H9 (cell line): ENCODE data around the gene APC. TPM values are rescaled to one million over a fixed set of nuclear protein-coding genes. Genes with fewer than 3 reads are reported as not detected.
A peak's percentile ranks its signal among the peaks of the same experiment; 100 is the strongest.

Experiments used
- DNase-seq: peaks from one replicate; pipeline ENCODE4 v3.0.0-alpha.2; 2017
- H2AFZ ChIP-seq: one replicate; pipeline ENCODE4 v1.6.1; 2013; ENCODE audit warnings: mild to moderate bottlenecking, low read length, control low read depth, moderate library complexity
- H2AK5ac ChIP-seq: 2 replicates; pipeline ENCODE4 v1.6.1; 2013; ENCODE audit warnings: low read length, control low read depth, mixed read lengths; ENCODE audit not compliant: insufficient read length
- H2BK120ac ChIP-seq: one replicate; pipeline ENCODE4 v1.6.1; 2013; ENCODE audit warnings: low read depth, mild to moderate bottlenecking, low read length, control low read depth, inconsistent platforms; ENCODE audit not compliant: poor library complexity, severe bottlenecking
- H2BK12ac ChIP-seq: 2 replicates; pipeline ENCODE4 v1.6.1; 2013; ENCODE audit warnings: low read length, control low read depth, mixed read lengths, low read depth; ENCODE audit not compliant: insufficient read length
- H2BK15ac ChIP-seq: 2 replicates; pipeline ENCODE4 v1.6.1; 2013; ENCODE audit warnings: low read depth, low read length, control low read depth
- H2BK20ac ChIP-seq: one replicate; pipeline ENCODE4 v1.6.1; 2013; ENCODE audit warnings: low read depth, mild to moderate bottlenecking, low read length, control low read depth, inconsistent platforms; ENCODE audit not compliant: poor library complexity, severe bottlenecking
- H2BK5ac ChIP-seq: 2 replicates; pipeline ENCODE4 v1.6.1; 2013; ENCODE audit warnings: low read length, control low read depth, mixed read lengths; ENCODE audit not compliant: insufficient read length
- H3K14ac ChIP-seq: 2 replicates; pipeline ENCODE4 v1.6.1; 2013; ENCODE audit warnings: low read length, control low read depth; ENCODE audit not compliant: insufficient read depth
- H3K18ac ChIP-seq: 2 replicates; pipeline ENCODE4 v1.6.1; 2013; ENCODE audit warnings: low read depth, mild to moderate bottlenecking, mixed read lengths, low read length, control low read depth; ENCODE audit not compliant: insufficient read length
- H3K23ac ChIP-seq: 2 replicates; pipeline ENCODE4 v1.6.1; 2013; ENCODE audit warnings: low read length, control low read depth, mixed read lengths, low read depth; ENCODE audit not compliant: insufficient read length
- H3K23me2 ChIP-seq: 2 replicates; pipeline ENCODE4 v1.6.1; 2013; ENCODE audit warnings: low read depth, mild to moderate bottlenecking, mixed read lengths, low read length, control low read depth; ENCODE audit not compliant: insufficient read length, poor library complexity, severe bottlenecking
- H3K27ac ChIP-seq: 2 replicates; pipeline ENCODE4 v1.5.1; 2013; ENCODE audit warnings: low read length, control low read depth, mixed read lengths, low read depth; ENCODE audit not compliant: insufficient read length
- H3K27me3 ChIP-seq: 2 replicates; pipeline ENCODE4 v1.6.1; 2013; ENCODE audit warnings: low read length, control low read depth, inconsistent platforms; ENCODE audit not compliant: insufficient read depth
- H3K4ac ChIP-seq: 2 replicates; pipeline ENCODE4 v1.6.1; 2013; ENCODE audit warnings: low read depth, mild to moderate bottlenecking, control low read depth, inconsistent platforms, low read length, moderate library complexity
- H3K4me1 ChIP-seq: 2 replicates; pipeline ENCODE4 v1.6.1; 2013; ENCODE audit warnings: low read length, control low read depth, inconsistent platforms; ENCODE audit not compliant: insufficient read depth
- H3K4me2 ChIP-seq: 2 replicates; pipeline ENCODE4 v1.6.1; 2013; ENCODE audit warnings: low read length, control low read depth, mixed read lengths; ENCODE audit not compliant: insufficient read length, insufficient read depth
- H3K56ac ChIP-seq: 2 replicates; pipeline ENCODE4 v1.6.1; 2013; ENCODE audit warnings: low read depth, mild to moderate bottlenecking, mixed read lengths, low read length, control low read depth; ENCODE audit not compliant: insufficient read length
- H3K79me1 ChIP-seq: 2 replicates; pipeline ENCODE4 v1.6.1; 2013; ENCODE audit warnings: low read depth, mild to moderate bottlenecking, moderate library complexity, low read length, control low read depth, inconsistent platforms; ENCODE audit not compliant: insufficient read depth, poor library complexity, severe bottlenecking
- H3K79me2 ChIP-seq: 2 replicates; pipeline ENCODE4 v1.6.1; 2013; ENCODE audit warnings: low read length, control low read depth, inconsistent platforms; ENCODE audit not compliant: insufficient read depth
- H3K9ac ChIP-seq: 2 replicates; pipeline ENCODE4 v1.6.1; 2013; ENCODE audit warnings: low read length, control low read depth, mixed read lengths; ENCODE audit not compliant: insufficient read length; ENCODE audit errors: extremely low read depth
- H3K9me3 ChIP-seq: one replicate; pipeline ENCODE4 v1.6.1; 2013; ENCODE audit warnings: low read depth, low read length, inconsistent platforms; ENCODE audit not compliant: control insufficient read depth
- H3T11ph ChIP-seq: one replicate; pipeline ENCODE4 v1.6.1; 2013; ENCODE audit warnings: mild to moderate bottlenecking, low read length, control low read depth, inconsistent platforms
- H4K20me1 ChIP-seq: one replicate; pipeline ENCODE4 v1.6.1; 2013; ENCODE audit not compliant: control insufficient read depth, insufficient read length, insufficient read depth
- H4K5ac ChIP-seq: 2 replicates; pipeline ENCODE4 v1.6.1; 2013; ENCODE audit warnings: low read depth, mild to moderate bottlenecking, mixed read lengths, low read length, control low read depth; ENCODE audit not compliant: insufficient read length
- H4K8ac ChIP-seq: replicated peaks from 2 replicates; pipeline ENCODE4 v1.6.1; 2013; ENCODE audit warnings: low read length, control low read depth, mixed read lengths, low read depth; ENCODE audit not compliant: insufficient read length
- H4K91ac ChIP-seq: 2 replicates; pipeline ENCODE4 v1.6.1; 2013; ENCODE audit warnings: low read depth, mild to moderate bottlenecking, moderate library complexity, mixed read lengths, low read length, control low read depth; ENCODE audit not compliant: insufficient read length
- H3K27ac Mint-ChIP-seq, 3 experiments: 2 replicates in 2 of 3; 3 replicates in 1 of 3; pipeline ENCODE4 v1.8.0; 2020 to 2021; ENCODE audit warnings: mixed read lengths in 3 of 3, mild to moderate bottlenecking in 1 of 3, moderate library complexity in 1 of 3
- H3K27me3 Mint-ChIP-seq: 2 replicates; pipeline ENCODE4 v1.8.0; 2021; ENCODE audit warnings: low read depth, mild to moderate bottlenecking, moderate library complexity, mixed read lengths
- H3K36me3 Mint-ChIP-seq, 3 experiments: 2 replicates in 2 of 3; 3 replicates in 1 of 3; pipeline ENCODE4 v1.8.0; 2020 to 2021; ENCODE audit warnings: low read depth in 3 of 3, mixed read lengths in 3 of 3; ENCODE audit not compliant: insufficient read depth in 1 of 3
- H3K4me1 Mint-ChIP-seq, 2 experiments: 2 replicates each; pipeline ENCODE4 v1.8.0; 2020; ENCODE audit warnings: mixed read lengths in 2 of 2
- H3K4me3 Mint-ChIP-seq, 2 experiments: 2 replicates in 1 of 2; 3 replicates in 1 of 2; pipeline ENCODE4 v1.8.0; 2020 to 2021; ENCODE audit warnings: mild to moderate bottlenecking in 2 of 2, mixed read lengths in 2 of 2, moderate library complexity in 1 of 2
- H3K9me3 Mint-ChIP-seq, 2 experiments: 2 replicates in 1 of 2; 3 replicates in 1 of 2; pipeline ENCODE4 v1.8.0; 2020; ENCODE audit warnings: mild to moderate bottlenecking in 2 of 2, mixed read lengths in 2 of 2, moderate library complexity in 1 of 2
- CTCF ChIP-seq: fragments of 200-600 bp; sonication (generic); conservative IDR thresholded peaks from 3 replicates; pipeline ENCODE4 v1.8.0; 2021; ENCODE audit warnings: antibody characterized with exemption, mild to moderate bottlenecking
- WGBS: extraction: QIAGEN DNeasy Blood & Tissue Kit; methylation state at CpG from one replicate; pipeline ENCODE4 v1.1.7; 2013; ENCODE audit warnings: missing lambda C conversion rate, low lambda C conversion rate, mixed read lengths; ENCODE audit not compliant: insufficient read length; ENCODE audit errors: extremely low coverage; 5-methylcytosine and 5-hydroxymethylcytosine counted together
- total RNA-seq: library from RNA; stranded (reverse); gene quantifications from 2 replicates; pipeline ENCODE4 v1.2.1, GENCODE V29; 2021

APC gene
- total RNA-seq, 1 experiment from 2014 or later = 29.3 TPM

- Histone ChIP-seq H2AK5ac (peak overlapping the region; percentile 3), H3K23ac (no peak overlapping the region), H3K4ac (no peak overlapping the region), H3K79me2 (no peaks in the 10 kb centered on the region), H2BK120ac (no peak overlapping the region), H3K18ac (no peak overlapping the region), H3K9me3 (no peaks in the 10 kb centered on the region), H3K27me3 (no peaks in the 10 kb centered on the region), H3K4me1 (peaks cover 15% of the 10 kb centered on the region), H3K4me2 (no peak overlapping the region), H2BK12ac (no peak overlapping the region), H3K23me2 (peaks cover 2% of the 10 kb centered on the region), H3K79me1 (no peaks in the 10 kb centered on the region), H2AFZ (no peak overlapping the region), H4K91ac (no peak overlapping the region), H2BK15ac (no peak overlapping the region), H3K27ac (peak overlapping the region; percentile 40), H4K5ac (no peak overlapping the region), H2BK5ac (no peak overlapping the region), H2BK20ac (no peak overlapping the region), H4K20me1 (no peaks in the 10 kb centered on the region), H3K56ac (no peak overlapping the region), H3K14ac (no peak overlapping the region), H4K8ac (no peak overlapping the region), H3K9ac (no peak overlapping the region), H3T11ph (no peak overlapping the region)
- Mint-ChIP-seq H3K4me3 (no peak overlapping the region), H3K27ac (peak overlapping the region; percentile 83 to 92 (median 91)), H3K27me3 (no peaks in the 10 kb centered on the region), H3K4me1 (peaks cover 48 to 50% of the 10 kb centered on the region in 2 experiments), H3K36me3 (peaks cover 14 to 26% (median 17%) of the 10 kb centered on the region in 3 experiments; a peak in 6 of 7 replicates), H3K9me3 (no peaks in the 10 kb centered on the region)
- no peak for TF ChIP-seq CTCF
- no peak for DNase-seq
- no CpG with 5 or more reads among the region's 4 CpGs for WGBS
Observed at GRCh38 chr5:112794410-112794809, 56.7 kb downstream of the APC start.
